Measurements from ENCODE around the gene TENM3.

- peak; percentile 65 for TF ChIP-seq CTCF (IDR thresholded peaks at IDR 0.05; ENCODE audit: insufficient read depth, low read length, poor library complexity, severe bottlenecking)
- no peak for TF ChIP-seq EZH2phosphoT487 (conservative IDR thresholded peaks at IDR 0.05; ENCODE audit: low read length)
Measured at GRCh38 chr4:182806259-182807252, 563.4 kb downstream of the TENM3 start.
